ENCODE measurements around the gene KRT33A. TPM values are rescaled to one million over a fixed set of nuclear protein-coding genes. Genes with fewer than 3 reads are reported as not detected.

The KRT33A gene
- total RNA-seq, 1 donor from 2014 or later: not detected

DNA sequence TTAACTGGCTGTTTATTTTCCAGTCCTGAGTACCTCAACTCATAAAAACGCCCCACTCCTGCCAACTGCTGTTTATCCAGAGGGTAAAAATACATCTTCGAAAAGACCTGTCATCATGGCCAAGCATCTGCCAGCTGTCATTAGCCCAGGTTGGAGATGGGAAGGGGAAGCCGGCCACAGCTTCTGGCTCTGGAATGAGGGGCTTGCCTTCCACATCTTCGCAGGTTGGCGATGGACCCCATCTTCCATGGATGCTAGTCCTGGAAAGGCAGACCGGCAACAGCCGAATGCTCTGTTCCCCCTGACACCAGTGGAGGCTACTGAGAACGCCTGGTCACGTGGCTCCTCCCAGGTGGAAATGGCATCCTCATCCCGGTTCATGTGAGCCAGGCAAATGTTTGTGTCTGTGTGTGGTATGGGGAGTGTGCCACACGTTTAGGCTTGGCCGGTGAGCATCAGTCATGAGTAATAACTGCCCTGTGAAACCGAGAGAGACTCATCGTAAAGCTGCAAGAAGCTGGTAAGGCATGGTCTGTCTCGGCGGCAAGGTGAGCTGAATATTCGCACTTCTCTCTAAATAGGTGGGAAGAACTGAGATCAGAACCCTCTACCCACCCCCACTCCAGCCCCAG, 34.7 kb downstream of the KRT33A start:
- H3K4me3 Mint-ChIP-seq (ENCODE audit: low read depth): no peak overlapping the region
- TF ChIP-seq, protein P1, sequence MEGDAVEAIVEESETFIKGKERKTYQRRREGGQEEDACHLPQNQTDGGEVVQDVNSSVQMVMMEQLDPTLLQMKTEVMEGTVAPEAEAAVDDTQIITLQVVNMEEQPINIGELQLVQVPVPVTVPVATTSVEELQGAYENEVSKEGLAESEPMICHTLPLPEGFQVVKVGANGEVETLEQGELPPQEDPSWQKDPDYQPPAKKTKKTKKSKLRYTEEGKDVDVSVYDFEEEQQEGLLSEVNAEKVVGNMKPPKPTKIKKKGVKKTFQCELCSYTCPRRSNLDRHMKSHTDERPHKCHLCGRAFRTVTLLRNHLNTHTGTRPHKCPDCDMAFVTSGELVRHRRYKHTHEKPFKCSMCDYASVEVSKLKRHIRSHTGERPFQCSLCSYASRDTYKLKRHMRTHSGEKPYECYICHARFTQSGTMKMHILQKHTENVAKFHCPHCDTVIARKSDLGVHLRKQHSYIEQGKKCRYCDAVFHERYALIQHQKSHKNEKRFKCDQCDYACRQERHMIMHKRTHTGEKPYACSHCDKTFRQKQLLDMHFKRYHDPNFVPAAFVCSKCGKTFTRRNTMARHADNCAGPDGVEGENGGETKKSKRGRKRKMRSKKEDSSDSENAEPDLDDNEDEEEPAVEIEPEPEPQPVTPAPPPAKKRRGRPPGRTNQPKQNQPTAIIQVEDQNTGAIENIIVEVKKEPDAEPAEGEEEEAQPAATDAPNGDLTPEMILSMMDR (IDR thresholded peaks at IDR 0.05; ENCODE audit: unreplicated experiment): no peak
- DNase-seq (ENCODE audit: low spot score, unreplicated experiment): no peak
- H3K27ac Mint-ChIP-seq: no peak overlapping the region
- peaks cover 18% of the 10 kb centered on the region for H3K27me3 Mint-ChIP-seq
- peaks cover 17% of the 10 kb centered on the region for H3K9me3 Mint-ChIP-seq (ENCODE audit: low read depth)
- no peaks in the 10 kb centered on the region for H3K4me1 Mint-ChIP-seq (ENCODE audit: low read depth)
- no peaks in the 10 kb centered on the region for H3K36me3 Mint-ChIP-seq (ENCODE audit: insufficient read depth)

- DNase-seq (ENCODE audit: low spot score, unreplicated experiment): no peak
- Mint-ChIP-seq H3K4me1 (ENCODE audit: low read depth) (no peaks in the 10 kb centered on the region), H3K9me3 (ENCODE audit: low read depth) (peaks cover 13% of the 10 kb centered on the region), H3K4me3 (ENCODE audit: low read depth) (no peak within 1 kb of the TSS), H3K36me3 (ENCODE audit: insufficient read depth) (no peaks in the 10 kb centered on the region), H3K27ac (no peak within 1 kb of the TSS), H3K27me3 (peaks cover 19% of the 10 kb centered on the region)
- TF ChIP-seq, protein P1 (IDR thresholded peaks at IDR 0.05; ENCODE audit: unreplicated experiment): no peak
Measured at GRCh38 chr17:41315204-41315794, 35.3 kb downstream of the KRT33A start, which contains the start of gene KRTAP17-1. Gene KRTAP17-1, minus strand, starts transcription at chr17:41315710. Its CDS starts 60 bp downstream, at chr17:41315650.

GRCh38 chr17:41311111-41311510, 39.5 kb downstream of the KRT33A start:
- TF ChIP-seq, protein P1 (IDR thresholded peaks at IDR 0.05; ENCODE audit: unreplicated experiment): no peak
- Mint-ChIP-seq H3K36me3 (ENCODE audit: insufficient read depth) (no peaks in the 10 kb centered on the region), H3K4me3 (ENCODE audit: low read depth) (no peak overlapping the region), H3K27ac (no peak overlapping the region), H3K4me1 (ENCODE audit: low read depth) (no peaks in the 10 kb centered on the region), H3K27me3 (peaks cover 40% of the 10 kb centered on the region), H3K9me3 (ENCODE audit: low read depth) (no peaks in the 10 kb centered on the region)
- no peak for DNase-seq (ENCODE audit: low spot score, unreplicated experiment)

GRCh38 chr17:41308918-41309359, 41.7 kb downstream of the KRT33A start, which contains the start of gene KRTAP16-1:
Gene KRTAP16-1, minus strand, starts transcription at chr17:41309309. Its CDS starts 56 bp downstream, at chr17:41309253.
- Mint-ChIP-seq H3K27me3 (peaks cover 36% of the 10 kb centered on the region), H3K4me1 (ENCODE audit: low read depth) (no peaks in the 10 kb centered on the region), H3K27ac (no peak within 1 kb of the TSS), H3K36me3 (ENCODE audit: insufficient read depth) (no peaks in the 10 kb centered on the region), H3K4me3 (ENCODE audit: low read depth) (no peak within 1 kb of the TSS), H3K9me3 (ENCODE audit: low read depth) (no peaks in the 10 kb centered on the region)
- DNase-seq (ENCODE audit: low spot score, unreplicated experiment): no peak
- TF ChIP-seq, protein P1 (IDR thresholded peaks at IDR 0.05; ENCODE audit: unreplicated experiment): no peak

DNA sequence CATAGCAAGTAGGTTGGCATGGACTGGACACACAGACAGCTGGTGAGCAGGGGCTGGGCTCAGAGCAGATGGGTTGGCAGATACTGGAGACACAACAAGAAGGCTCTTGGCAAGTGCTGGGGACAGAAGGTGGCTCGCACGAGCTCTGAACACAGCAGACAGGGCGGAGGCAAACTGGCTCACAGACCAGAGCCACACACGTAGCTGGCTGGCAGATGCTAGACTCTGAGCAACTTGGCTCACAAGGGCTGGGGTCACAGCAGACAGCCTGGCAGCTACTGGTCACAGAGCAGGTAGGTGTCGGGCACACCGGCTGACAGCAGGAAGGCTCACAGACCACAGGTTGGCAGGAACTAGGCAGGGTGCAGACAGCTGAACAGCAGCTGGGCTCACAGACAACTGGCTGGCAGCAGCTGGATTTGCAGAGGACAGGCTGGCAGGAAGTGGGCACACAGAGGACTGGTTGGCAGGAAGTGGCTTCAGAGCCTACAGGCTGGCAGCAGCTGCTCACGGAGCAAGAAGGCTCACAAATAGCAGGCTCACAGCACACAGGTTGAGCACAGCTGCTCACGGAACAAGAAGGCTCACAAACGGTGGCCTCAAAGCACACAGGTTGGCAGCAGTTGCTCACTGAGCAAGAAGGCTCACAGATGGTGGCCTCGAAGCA, 42.2 kb downstream of the KRT33A start:
- Mint-ChIP-seq H3K4me3 (ENCODE audit: low read depth) (no peak overlapping the region), H3K9me3 (ENCODE audit: low read depth) (no peaks in the 10 kb centered on the region), H3K27me3 (peaks cover 36% of the 10 kb centered on the region), H3K4me1 (ENCODE audit: low read depth) (no peaks in the 10 kb centered on the region), H3K36me3 (ENCODE audit: insufficient read depth) (no peaks in the 10 kb centered on the region), H3K27ac (no peak overlapping the region)
- DNase-seq (ENCODE audit: low spot score, unreplicated experiment): no peak
- TF ChIP-seq, protein P1 (IDR thresholded peaks at IDR 0.05; ENCODE audit: unreplicated experiment): no peak
